Measurements from ENCODE around the gene RETREG2. TPM values are rescaled to one million over a fixed set of nuclear protein-coding genes. Genes with fewer than 3 reads are reported as not detected.

The RETREG2 gene
- total and polyA plus RNA-seq, 2 of the 8 experiments (the other 6 are each of a cell fraction or from before 2014, with no cell fraction given): 51.3 to 67.4 TPM

GRCh38 chr2:219225350-219225749 is 47.3 kb downstream of the RETREG2 start:
- Histone ChIP-seq H3K9ac (replicated peaks in 1 of 4; ENCODE audit: extremely low read depth in 1 of 4, low read depth in 3 of 4, low read length in 3 of 4) (no peak overlapping the region), H3K23ac (ENCODE audit: insufficient read length) (no peak overlapping the region), H3K9me3 (ENCODE audit: insufficient read depth in 2 of 2, low read depth in 1 of 2, low read length in 1 of 2) (no peaks in the 10 kb centered on the region), H4K20me1 (replicated peaks in 1 of 2; ENCODE audit: control insufficient read depth in 1 of 2, insufficient read depth in 2 of 2, low read length in 2 of 2) (peaks cover 0 to 7% of the 10 kb centered on the region in 2 experiments), H3K18ac (ENCODE audit: extremely low read depth, low read length) (no peak overlapping the region), H3K27me3 (replicated peaks in 1 of 4; ENCODE audit: control insufficient read depth in 3 of 4, extremely low read depth in 1 of 4, insufficient read depth in 3 of 4, low read length in 3 of 4) (no peaks in the 10 kb centered on the region; a peak in 1 of 7 replicates), H3K4me2 (ENCODE audit: insufficient read depth in 1 of 2, low read depth in 2 of 2, low read length in 2 of 2) (no peak overlapping the region), H2BK5ac (ENCODE audit: low read depth, low read length) (no peak overlapping the region), H4K8ac (ENCODE audit: extremely low read depth, insufficient read depth, low read length) (no peak overlapping the region), H2BK20ac (ENCODE audit: low read length) (no peak overlapping the region), H3K79me1 (ENCODE audit: low read depth, low read length) (no peaks in the 10 kb centered on the region; the same call in 1 of the 2 replicates), H3K14ac (ENCODE audit: insufficient read length) (no peak overlapping the region), H3K36me3 (ENCODE audit: control insufficient read depth in 2 of 4, insufficient read depth in 4 of 4, low read length in 3 of 4) (peaks cover 10 to 48% (median 35%) of the 10 kb centered on the region in 4 experiments; a peak in 6 of 8 replicates), H4K91ac (replicated peaks; ENCODE audit: insufficient read length, low read length) (no peak overlapping the region), H2BK15ac (ENCODE audit: low read length) (no peak overlapping the region), H3K56ac (replicated peaks; ENCODE audit: insufficient read length, low read depth, low read length) (no peak overlapping the region), H2AFZ (ENCODE audit: low read length) (no peak overlapping the region), H3K4me1 (replicated peaks in 1 of 4; ENCODE audit: control insufficient read depth in 3 of 4, insufficient read depth in 4 of 4, low read length in 3 of 4) (peaks cover 0 to 6% (median 3%) of the 10 kb centered on the region in 4 experiments; a peak in 5 of 7 replicates), H2BK120ac (replicated peaks; ENCODE audit: low read depth, low read length) (no peak overlapping the region), H4K5ac (ENCODE audit: insufficient read length, low read depth, low read length) (no peak overlapping the region), H3K27ac (ENCODE audit: low read depth, low read length) (no peak overlapping the region), H3K23me2 (ENCODE audit: low read depth, low read length) (peaks cover 6% of the 10 kb centered on the region; the same call in 1 of the 2 replicates), H3K4me3 (ENCODE audit: extremely low read depth in 1 of 4, insufficient read depth in 2 of 4, low read depth in 3 of 4, low read length in 4 of 4) (no peak overlapping the region), H2AK5ac (ENCODE audit: low read depth, low read length) (no peak overlapping the region), H2BK12ac (ENCODE audit: low read depth, low read length) (no peak overlapping the region), H3K4ac (replicated peaks; ENCODE audit: insufficient read length, low read depth, low read length) (no peak overlapping the region), H3K79me2 (ENCODE audit: control insufficient read depth in 1 of 2, insufficient read depth in 2 of 2, low read length in 2 of 2) (peaks cover 0 to 9% of the 10 kb centered on the region in 2 experiments; a peak in 2 of 4 replicates)
- POLR2A ChIA-PET (ENCODE audit: partially characterized antibody): interaction anchor here (14.0 kb wide), 1 partner anchor 23 kb away, joined by 190 read pairs; the partner anchor contains the start of genes GLB1L, STK16, TUBA4A and TUBA4B
- FAIRE-seq: no peak
- 89% methylated on average over 3 of the region's 3 CpGs; no CpG with 5 or more reads in 1 of the 2 experiments for WGBS, 2 experiments (ENCODE audit: extremely low coverage in 1 of 2, insufficient coverage in 1 of 2, insufficient read length in 1 of 2, insufficient replicate concordance in 2 of 2, low coverage in 1 of 2, low lambda C conversion rate in 2 of 2, missing lambda C conversion rate in 1 of 2)
- CTCF ChIA-PET (ENCODE audit: partially characterized antibody): interaction anchor here (2.2 kb wide), 1 partner anchor 23 kb away, joined by 6 read pairs; no protein-coding TSS in a partner anchor
- DNase-seq (ENCODE audit: low read depth in 1 of 2, low spot score in 2 of 2): no peak
- TF ChIP-seq CBX8 (IDR thresholded peaks at IDR 0.05; ENCODE audit: borderline replicate concordance, low read depth, low read length) (no peak), SIN3A (conservative IDR thresholded peaks at IDR 0.05 in 1 of 2, IDR thresholded peaks at IDR 0.05 in 1 of 2; ENCODE audit: low read depth in 1 of 2, low read length in 2 of 2) (no peak), SUZ12 (IDR thresholded peaks at IDR 0.05; ENCODE audit: low read length) (no peak), KDM4A (IDR thresholded peaks at IDR 0.05; ENCODE audit: low read depth, low read length, severe bottlenecking) (no peak), TAF7 (optimal IDR thresholded peaks at IDR 0.05; ENCODE audit: borderline replicate concordance, low read depth, low read length) (no peak), MAX (IDR thresholded peaks at IDR 0.05) (no peak), EP300 (IDR thresholded peaks at IDR 0.05; ENCODE audit: borderline replicate concordance in 1 of 2, low read depth in 2 of 2, low read length in 2 of 2) (no peak), MAFK (IDR thresholded peaks at IDR 0.05; ENCODE audit: low read depth, low read length) (no peak), E2F6 (IDR thresholded peaks at IDR 0.05) (no peak), JUN (IDR thresholded peaks at IDR 0.05; ENCODE audit: low read depth, low read length) (no peak), SIRT6 (IDR thresholded peaks at IDR 0.05; ENCODE audit: low read length) (no peak), GTF2F1 (IDR thresholded peaks at IDR 0.05; ENCODE audit: borderline replicate concordance, low read depth, low read length) (no peak)

Data from H1 (cell line).